WTC11 (cell line): ENCODE results near the gene TFF3.

Source experiments
- NFE2L1 ChIP-seq: sonication (generic); formaldehyde crosslinking; IDR thresholded peaks from 2 replicates; pipeline ENCODE4 v1.8.1; 2023; ENCODE audit warnings: missing genetic modification reagents
- SMAD3 ChIP-seq: sonication (generic); formaldehyde crosslinking; IDR thresholded peaks from 2 replicates; pipeline ENCODE4 v1.8.0; 2022; ENCODE audit warnings: missing genetic modification reagents, mild to moderate bottlenecking, borderline replicate concordance
- SMAD4 ChIP-seq: sonication (generic); formaldehyde crosslinking; IDR thresholded peaks from 2 replicates; pipeline ENCODE4 v1.8.0; 2022; ENCODE audit warnings: mild to moderate bottlenecking, missing genetic modification reagents
- SP1 ChIP-seq: sonication (generic); formaldehyde crosslinking; conservative IDR thresholded peaks from 2 replicates; pipeline ENCODE4 v1.8.1; 2022; ENCODE audit warnings: missing genetic modification reagents
- TF ChIP-seq, protein P1 (sequence below): fragments of 200-600 bp; IDR thresholded peaks from 2 replicates; pipeline ENCODE4 v1.8.0; 2022; ENCODE audit warnings: antibody characterized with exemption
- TF ChIP-seq, protein P2 (sequence below): sonication (generic); formaldehyde crosslinking; IDR thresholded peaks from 2 replicates; pipeline ENCODE4 v1.8.1; 2022; ENCODE audit warnings: mild to moderate bottlenecking, missing genetic modification reagents, moderate library complexity, borderline replicate concordance
- TF ChIP-seq, protein P3 (sequence below): sonication (generic); formaldehyde crosslinking; IDR thresholded peaks from 2 replicates; pipeline ENCODE4 v1.8.0; 2022; ENCODE audit warnings: missing genetic modification reagents
- TF ChIP-seq, protein P4 (sequence below): sonication (generic); formaldehyde crosslinking; IDR thresholded peaks from 2 replicates; pipeline ENCODE4 v1.8.0; 2022; ENCODE audit warnings: mild to moderate bottlenecking, missing genetic modification reagents
- TF ChIP-seq, protein P5 (sequence below): sonication (generic); formaldehyde crosslinking; IDR thresholded peaks from 2 replicates; pipeline ENCODE4 v1.8.1; 2023; ENCODE audit warnings: mild to moderate bottlenecking, moderate library complexity, missing genetic modification reagents

DNA sequence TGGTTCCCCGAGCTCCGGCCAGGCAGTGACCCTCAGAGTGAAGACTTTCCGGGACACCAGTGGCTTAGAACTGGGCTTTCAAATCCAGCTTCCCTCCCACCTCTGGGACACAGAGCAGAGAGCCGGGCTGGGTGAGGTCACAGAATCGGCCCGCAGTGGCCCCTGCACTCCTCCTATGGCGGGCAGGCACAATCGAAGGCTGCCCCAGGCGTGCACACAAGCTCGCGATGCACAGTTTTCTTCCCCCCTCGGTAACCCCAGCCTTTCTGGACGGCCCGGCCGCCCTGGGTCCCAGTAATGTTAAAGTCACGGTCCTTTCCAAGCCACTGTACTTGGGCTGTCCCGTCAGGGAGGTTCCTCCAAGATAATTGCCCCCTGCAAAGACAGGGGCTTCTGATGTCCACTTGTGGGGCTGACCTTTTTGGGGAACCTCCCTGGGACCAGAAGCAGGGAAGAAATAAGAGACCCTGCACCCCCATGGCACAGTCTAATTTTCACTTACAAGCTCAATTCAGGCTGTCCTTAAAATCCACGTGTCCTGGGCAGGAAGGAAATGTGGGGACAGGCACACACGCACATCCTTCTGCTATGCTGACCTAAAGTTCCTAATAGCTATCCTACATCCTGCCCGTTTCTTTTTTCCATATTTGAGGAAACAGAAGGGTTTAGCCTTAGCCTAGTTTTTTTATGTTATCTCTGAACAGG, 13.7 kb downstream of the TFF3 start:
- no peak for TF ChIP-seq NFE2L1 (CRISPR knock-in tag)
- TF ChIP-seq, protein P1, sequence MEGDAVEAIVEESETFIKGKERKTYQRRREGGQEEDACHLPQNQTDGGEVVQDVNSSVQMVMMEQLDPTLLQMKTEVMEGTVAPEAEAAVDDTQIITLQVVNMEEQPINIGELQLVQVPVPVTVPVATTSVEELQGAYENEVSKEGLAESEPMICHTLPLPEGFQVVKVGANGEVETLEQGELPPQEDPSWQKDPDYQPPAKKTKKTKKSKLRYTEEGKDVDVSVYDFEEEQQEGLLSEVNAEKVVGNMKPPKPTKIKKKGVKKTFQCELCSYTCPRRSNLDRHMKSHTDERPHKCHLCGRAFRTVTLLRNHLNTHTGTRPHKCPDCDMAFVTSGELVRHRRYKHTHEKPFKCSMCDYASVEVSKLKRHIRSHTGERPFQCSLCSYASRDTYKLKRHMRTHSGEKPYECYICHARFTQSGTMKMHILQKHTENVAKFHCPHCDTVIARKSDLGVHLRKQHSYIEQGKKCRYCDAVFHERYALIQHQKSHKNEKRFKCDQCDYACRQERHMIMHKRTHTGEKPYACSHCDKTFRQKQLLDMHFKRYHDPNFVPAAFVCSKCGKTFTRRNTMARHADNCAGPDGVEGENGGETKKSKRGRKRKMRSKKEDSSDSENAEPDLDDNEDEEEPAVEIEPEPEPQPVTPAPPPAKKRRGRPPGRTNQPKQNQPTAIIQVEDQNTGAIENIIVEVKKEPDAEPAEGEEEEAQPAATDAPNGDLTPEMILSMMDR: no peak
- TF ChIP-seq, protein P2, sequence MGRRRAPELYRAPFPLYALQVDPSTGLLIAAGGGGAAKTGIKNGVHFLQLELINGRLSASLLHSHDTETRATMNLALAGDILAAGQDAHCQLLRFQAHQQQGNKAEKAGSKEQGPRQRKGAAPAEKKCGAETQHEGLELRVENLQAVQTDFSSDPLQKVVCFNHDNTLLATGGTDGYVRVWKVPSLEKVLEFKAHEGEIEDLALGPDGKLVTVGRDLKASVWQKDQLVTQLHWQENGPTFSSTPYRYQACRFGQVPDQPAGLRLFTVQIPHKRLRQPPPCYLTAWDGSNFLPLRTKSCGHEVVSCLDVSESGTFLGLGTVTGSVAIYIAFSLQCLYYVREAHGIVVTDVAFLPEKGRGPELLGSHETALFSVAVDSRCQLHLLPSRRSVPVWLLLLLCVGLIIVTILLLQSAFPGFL (CRISPR knock-in tag): no peak
- TF ChIP-seq, protein P3, sequence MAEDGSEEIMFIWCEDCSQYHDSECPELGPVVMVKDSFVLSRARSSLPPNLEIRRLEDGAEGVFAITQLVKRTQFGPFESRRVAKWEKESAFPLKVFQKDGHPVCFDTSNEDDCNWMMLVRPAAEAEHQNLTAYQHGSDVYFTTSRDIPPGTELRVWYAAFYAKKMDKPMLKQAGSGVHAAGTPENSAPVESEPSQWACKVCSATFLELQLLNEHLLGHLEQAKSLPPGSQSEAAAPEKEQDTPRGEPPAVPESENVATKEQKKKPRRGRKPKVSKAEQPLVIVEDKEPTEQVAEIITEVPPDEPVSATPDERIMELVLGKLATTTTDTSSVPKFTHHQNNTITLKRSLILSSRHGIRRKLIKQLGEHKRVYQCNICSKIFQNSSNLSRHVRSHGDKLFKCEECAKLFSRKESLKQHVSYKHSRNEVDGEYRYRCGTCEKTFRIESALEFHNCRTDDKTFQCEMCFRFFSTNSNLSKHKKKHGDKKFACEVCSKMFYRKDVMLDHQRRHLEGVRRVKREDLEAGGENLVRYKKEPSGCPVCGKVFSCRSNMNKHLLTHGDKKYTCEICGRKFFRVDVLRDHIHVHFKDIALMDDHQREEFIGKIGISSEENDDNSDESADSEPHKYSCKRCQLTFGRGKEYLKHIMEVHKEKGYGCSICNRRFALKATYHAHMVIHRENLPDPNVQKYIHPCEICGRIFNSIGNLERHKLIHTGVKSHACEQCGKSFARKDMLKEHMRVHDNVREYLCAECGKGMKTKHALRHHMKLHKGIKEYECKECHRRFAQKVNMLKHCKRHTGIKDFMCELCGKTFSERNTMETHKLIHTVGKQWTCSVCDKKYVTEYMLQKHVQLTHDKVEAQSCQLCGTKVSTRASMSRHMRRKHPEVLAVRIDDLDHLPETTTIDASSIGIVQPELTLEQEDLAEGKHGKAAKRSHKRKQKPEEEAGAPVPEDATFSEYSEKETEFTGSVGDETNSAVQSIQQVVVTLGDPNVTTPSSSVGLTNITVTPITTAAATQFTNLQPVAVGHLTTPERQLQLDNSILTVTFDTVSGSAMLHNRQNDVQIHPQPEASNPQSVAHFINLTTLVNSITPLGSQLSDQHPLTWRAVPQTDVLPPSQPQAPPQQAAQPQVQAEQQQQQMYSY: no peak
- no peak for TF ChIP-seq SMAD3 (CRISPR knock-in tag)
- no peak for TF ChIP-seq SP1 (CRISPR knock-in tag)
- no peak for TF ChIP-seq SMAD4 (CRISPR knock-in tag)
- TF ChIP-seq, protein P4, sequence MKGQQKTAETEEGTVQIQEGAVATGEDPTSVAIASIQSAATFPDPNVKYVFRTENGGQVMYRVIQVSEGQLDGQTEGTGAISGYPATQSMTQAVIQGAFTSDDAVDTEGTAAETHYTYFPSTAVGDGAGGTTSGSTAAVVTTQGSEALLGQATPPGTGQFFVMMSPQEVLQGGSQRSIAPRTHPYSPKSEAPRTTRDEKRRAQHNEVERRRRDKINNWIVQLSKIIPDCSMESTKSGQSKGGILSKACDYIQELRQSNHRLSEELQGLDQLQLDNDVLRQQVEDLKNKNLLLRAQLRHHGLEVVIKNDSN (CRISPR knock-in tag): no peak
- TF ChIP-seq, protein P5, sequence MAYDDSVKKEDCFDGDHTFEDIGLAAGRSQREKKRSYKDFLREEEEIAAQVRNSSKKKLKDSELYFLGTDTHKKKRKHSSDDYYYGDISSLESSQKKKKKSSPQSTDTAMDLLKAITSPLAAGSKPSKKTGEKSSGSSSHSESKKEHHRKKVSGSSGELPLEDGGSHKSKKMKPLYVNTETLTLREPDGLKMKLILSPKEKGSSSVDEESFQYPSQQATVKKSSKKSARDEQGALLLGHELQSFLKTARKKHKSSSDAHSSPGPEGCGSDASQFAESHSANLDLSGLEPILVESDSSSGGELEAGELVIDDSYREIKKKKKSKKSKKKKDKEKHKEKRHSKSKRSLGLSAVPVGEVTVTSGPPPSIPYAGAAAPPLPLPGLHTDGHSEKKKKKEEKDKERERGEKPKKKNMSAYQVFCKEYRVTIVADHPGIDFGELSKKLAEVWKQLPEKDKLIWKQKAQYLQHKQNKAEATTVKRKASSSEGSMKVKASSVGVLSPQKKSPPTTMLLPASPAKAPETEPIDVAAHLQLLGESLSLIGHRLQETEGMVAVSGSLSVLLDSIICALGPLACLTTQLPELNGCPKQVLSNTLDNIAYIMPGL (CRISPR knock-in tag): no peak
